Posterior cingulate gyrus (tissue), 11 donors: ENCODE measurements around the gene JAKMIP2.
"Not testable (repeated sequence)": the region's sequence is repeated elsewhere in the genome, so short reads cannot be mapped to it uniquely, and the experiment has no call there.

Source experiments
- DNase-seq, 10 donors: peaks; one replicate each; pipeline versions ENCODE4 v3.0.0 to v3.0.0-alpha.2; 2020 to 2021; ENCODE audit warnings: mixed read lengths in 3 of 10
- intact Hi-C: fragments of 100-400 bp; cut with DNase I; formaldehyde crosslinking; loops from one replicate; pipeline ENCODE4 v1.15.1; 2023

JAKMIP2 gene

DNA sequence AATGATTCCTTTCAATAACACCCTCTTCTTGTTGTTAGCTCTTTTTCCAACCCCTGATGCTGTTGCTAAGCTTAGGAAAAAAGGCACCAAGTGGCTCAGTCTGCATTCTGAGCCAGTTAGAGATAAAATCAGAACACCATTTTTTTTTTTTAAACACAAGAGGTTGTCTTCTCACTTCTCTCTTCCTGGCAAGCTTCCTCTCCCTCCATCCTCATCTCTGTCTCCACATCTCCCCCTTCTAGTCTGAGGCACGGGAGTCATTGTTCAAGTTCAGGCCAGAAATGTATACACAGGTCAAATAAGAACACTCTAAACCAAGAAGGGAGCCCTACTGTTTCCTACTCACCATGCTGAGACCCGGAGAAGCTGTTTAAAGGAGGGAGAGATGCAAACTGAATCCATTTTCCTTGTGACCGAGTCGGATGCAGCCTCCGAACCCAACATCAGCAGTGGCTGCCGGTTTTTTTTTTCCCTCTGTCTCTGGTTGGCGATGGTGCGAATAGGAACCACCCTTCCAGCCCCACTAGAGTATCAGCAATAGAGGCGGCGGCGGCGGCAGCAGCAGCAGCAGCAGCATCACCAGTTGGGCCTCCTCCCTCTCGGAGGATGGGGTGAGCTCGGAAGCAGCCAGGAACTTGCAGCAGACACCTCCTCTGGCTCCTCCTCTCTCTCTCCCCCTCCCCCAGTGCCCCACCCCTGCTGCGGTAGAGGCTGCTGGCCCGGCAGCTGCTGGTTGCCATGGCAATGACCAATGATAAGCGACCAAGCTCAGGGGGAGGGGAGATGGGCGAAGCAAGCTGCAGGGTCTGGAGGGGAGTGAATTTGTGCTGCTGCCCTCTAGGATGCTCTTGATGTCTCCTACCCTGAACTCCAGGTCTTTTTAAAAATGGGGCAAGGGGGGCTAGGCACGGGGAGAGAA, at the start of gene JAKMIP2:
Gene JAKMIP2, minus strand, starts transcription at position 619 of the 919 bp plus-strand sequence. CDS start 110,922 bp downstream, outside the sequence.
- peak; percentile 96 to 100 (median 98) for DNase-seq
- intact Hi-C loops = loop anchor here (5.0 kb wide), 1 partner anchor 50 kb away; no protein-coding TSS in a partner anchor

DNA sequence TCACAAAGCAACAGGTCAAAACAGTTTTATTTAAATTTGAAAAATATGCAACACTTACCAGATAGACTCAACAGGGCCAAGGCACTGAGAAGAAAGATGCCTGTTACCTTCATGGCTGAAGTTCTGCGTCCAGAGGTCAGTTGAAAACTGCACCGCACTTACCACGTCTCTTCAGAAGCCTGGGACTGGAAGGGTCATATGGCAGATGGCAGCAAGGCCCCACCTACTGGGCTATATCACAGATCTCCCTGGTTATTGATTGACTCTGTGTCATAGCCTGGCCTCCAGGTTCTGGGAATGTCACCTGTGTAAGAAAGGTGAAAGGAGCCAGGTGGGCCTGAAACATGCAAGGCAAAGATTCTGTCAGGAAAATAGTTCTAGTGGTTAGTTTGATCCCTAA, 48.9 kb upstream of the JAKMIP2 start, which contains the start of gene SPINK1:
Gene SPINK1, minus strand, starts transcription at position 207 of the 400 bp plus-strand sequence. Its CDS starts 94 bp downstream, at position 113.
- intact Hi-C loops = no loop called here
- no peak for DNase-seq

DNA sequence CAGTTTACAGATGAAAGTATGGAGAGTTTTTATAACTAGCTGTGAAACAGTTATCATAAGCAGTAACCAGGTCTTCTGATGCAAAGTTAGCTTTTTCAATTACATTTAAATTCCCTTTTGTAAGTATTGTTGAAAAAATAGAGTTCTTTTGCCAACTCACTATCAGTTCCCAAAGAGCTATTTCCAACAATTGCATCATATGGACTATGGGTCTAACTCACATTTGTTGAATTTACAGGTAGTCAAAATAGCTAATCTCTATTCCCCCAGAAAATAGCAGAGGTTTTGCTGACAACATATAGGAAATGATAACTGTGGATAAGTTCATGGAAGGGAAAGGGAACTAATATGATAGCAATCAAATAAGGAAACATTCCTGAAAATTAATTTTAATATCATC, 47.5 kb upstream of the JAKMIP2 start:
- intact Hi-C loops = no loop called here
- no peak for DNase-seq

DNA sequence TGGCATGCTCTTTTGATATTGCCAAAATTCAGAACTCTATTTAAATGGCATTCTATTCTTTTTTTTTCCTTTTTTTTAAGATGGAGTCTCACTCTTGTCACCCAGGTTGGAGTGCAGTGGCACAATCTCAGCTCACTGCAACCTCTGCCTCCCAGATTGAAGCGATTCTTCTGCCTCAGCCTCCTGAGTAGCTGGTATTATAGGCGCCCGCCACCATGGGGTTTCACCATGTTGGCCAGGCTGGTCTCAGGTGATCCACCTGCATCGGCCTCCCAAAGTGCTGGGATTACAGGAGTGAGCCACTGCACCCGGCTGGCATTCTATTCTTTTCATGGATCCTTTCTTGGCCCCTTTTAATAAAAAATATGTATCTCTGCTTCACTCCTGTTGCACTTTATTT, 44.5 kb upstream of the JAKMIP2 start:
- intact Hi-C loops = loop anchor here (10.0 kb wide), 1 partner anchor 372 kb away; no protein-coding TSS in a partner anchor
- not testable (repeated sequence) for DNase-seq

DNA sequence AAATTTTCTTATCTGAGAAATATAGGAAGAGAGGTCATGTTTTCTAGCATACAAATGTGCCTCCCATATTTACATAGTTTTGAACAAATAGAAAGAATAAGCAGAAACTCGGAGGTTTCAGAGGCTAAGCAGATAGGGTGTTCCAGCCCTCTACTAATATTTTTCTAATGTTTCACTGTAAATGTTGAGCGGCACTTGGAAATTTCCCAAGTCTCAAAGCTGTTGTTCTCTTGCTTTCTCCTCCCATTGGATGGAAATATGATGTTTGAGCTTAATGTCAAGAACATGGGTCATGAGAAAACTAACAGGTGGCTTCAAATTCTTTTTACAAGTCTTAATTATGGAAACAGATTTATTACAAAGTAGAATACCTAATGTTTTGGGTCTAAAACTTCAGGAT, 43.8 kb upstream of the JAKMIP2 start:
- no peak for DNase-seq
- intact Hi-C loops = loop anchor here (10.0 kb wide), 1 partner anchor 372 kb away; no protein-coding TSS in a partner anchor

DNA sequence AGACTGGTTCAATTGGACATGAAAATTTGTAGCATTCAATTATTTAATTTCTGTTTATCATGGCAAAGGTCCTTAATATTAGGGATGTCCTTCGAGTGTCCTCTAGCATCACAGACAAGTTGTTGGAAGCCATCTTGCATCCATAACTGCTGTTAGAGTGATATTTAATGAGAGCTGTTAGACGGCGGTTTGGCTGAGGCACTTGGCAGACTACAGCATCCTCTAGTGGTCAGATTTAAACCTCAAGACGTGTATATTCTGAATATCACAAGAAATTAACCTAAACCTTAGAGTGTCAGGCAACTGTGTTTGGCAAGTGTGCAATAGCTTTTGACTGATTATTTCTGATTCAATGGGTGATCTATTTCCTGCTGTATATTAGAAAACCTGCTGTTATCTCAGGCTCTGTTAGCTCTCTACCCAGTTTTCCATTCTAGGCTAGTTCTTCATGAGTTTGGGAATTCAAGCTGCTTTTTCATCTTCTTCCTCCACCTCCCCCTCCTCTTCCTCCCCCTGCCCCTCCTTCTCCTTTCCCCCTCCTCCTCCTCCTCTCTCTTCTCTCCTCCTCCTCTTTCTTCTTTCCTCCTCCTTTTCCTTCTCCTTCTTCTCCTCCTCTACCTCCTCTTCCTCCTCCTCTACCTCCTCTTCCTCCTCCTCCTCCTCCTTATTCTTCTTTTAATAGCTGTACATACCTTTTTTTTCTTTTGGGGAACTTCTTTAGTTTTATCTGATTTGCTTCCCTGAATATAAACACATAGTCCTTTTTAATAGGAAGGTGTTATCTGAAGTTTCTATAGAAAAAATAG, 40.4 kb upstream of the JAKMIP2 start:
- peak; percentile 28 to 92 (median 50) for DNase-seq
- intact Hi-C loops = loop anchor here (1.0 to 10.0 kb wide), 2 partner anchors 195 to 368 kb away; no protein-coding TSS in a partner anchor

DNA sequence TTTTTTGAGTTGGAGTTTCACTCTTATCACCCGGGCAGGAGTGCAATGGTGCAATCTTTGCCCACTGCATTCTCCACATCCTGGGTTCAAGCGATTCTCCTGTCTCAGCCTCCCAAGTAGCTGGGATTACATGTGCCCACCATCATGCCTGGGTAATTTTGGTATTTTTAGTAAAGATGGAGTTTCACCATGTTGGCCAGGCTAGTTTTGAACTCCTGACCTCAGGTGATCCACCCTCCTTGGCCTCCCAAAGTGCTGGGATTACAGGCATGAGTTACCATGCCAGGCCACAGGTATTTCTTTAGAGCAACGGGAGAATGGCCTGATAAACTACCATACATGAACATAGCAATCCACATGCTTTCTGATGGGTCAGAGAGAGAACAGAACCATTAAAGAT, 39.7 kb upstream of the JAKMIP2 start:
- intact Hi-C loops = loop anchor here (1.0 to 10.0 kb wide), 2 partner anchors 194 to 367 kb away; no protein-coding TSS in a partner anchor
- not testable (repeated sequence) for DNase-seq

DNA sequence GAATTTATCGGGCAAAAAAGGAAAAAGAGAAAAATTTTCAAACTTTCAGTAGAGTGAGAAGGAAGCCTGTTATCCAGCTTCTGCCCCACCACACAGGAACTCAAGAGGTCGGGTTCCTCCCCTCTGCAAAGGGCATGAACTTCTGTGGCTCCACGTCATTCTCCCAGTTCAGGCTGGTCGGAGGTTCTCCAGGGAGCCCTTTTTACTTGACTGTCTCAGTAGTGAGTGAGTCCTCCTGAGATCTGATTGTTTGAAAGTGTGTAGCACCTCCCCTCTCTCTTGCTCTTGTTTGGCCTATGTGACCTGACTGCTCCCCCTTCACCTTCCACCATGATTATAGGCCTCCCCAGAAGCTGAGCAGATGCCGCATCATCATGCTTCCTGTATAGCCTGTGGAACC, 39.2 kb upstream of the JAKMIP2 start:
- intact Hi-C loops = loop anchor here (1.0 to 10.0 kb wide), 2 partner anchors 193 to 367 kb away; no protein-coding TSS in a partner anchor
- DNase-seq = no peak

DNA sequence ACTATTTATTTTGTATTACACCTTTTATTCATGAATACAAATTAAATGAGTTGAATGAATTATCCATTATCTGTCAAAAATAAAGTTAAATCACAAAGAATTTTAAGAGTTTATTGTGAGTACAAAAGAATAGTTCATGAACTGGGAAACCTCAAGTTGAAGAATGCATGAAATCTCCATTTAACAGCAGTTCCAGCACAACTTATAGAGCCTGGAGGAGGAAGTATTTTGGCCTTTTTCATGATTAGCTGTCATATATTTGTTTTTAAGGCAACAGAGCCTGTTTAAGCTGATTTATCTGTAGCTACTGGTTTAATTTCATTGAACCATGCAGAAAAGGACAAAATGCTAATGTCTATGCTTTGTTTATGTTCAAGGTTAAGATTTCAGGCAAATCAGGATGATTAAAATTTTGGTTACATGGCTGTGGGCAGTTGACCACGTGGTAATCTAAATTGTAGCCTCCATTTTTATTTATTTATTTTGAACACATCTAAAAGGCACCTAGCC, 36.8 kb upstream of the JAKMIP2 start:
- intact Hi-C loops = no loop called here
- no peak for DNase-seq

DNA sequence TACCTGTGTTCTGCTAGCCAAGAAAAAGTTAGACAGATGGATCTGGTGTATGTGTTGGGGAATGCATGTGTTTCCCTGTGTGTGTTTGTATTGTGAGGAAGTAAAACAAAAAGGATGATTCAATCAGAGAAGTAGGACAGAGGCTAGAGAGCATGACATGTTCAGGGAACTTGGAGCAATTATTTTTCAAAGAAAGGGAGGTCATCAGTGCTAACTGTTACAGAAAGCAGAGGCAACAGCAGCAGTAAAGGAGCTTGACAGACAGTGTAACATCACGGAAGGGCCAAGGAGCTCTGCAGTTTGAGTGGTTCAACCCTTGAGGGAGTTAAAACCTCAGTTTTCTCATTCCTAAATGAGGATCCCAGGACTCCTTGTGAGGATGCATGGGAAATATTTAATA, 35.8 kb upstream of the JAKMIP2 start:
- no peak for DNase-seq
- intact Hi-C loops = no loop called here

DNA sequence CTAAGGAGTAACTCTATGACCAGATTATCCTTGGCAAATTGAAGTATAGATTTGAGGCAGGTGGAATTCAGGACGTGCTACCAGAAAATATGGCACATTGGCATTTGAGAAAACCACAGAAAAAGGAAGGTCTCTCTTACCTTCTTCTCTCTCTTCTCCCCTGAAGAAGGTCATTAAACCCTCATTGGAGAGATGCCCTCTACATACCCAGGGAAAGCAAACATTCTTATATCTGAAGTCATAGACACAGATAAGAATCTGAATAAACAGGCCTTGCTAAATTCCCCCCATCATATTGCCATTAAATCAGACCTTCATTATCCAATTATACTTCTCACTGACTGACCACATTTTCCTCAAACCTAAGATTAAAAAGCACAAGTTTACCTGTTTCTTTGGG, 31.2 kb upstream of the JAKMIP2 start:
- intact Hi-C loops = no loop called here
- DNase-seq = no peak

DNA sequence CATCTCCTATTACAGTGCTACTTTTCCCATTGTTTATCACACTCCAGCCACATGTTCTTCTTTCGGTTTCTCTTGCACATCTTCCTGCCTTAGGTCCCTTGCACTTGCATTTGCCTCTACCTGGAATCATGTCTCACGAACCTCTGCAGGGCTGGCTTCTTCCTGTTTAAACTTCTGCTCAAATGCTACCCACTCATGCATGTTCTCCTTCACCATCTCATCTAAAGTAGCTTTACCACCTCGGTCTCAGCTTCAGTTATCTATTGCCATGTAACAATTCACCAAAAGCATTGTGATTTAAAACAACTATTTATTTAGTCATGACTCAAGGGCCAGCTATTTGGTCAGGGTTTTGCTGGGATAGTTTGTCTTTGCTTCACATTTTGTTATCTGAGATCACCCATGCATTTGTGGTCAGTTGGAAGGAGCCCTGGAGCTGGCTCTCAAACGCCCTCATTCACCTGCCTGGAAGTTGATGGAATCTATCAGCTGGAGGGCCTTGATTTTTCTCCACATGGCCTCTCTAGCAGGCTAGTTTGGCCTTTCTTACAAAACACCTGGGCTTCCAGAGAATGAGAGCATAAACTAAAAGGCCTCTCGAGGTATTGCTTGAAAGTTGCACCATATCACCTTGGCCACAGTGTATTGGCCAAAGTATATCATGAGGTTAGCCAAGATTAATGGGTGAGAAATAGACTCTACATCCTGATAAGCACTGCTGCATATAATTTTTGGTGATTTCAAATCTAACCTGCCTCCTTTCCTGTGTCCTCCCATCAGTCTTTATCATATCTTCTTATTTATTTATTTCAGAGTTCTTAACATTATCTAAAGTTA, 27.5 kb upstream of the JAKMIP2 start:
- intact Hi-C loops = no loop called here
- no peak for DNase-seq

DNA sequence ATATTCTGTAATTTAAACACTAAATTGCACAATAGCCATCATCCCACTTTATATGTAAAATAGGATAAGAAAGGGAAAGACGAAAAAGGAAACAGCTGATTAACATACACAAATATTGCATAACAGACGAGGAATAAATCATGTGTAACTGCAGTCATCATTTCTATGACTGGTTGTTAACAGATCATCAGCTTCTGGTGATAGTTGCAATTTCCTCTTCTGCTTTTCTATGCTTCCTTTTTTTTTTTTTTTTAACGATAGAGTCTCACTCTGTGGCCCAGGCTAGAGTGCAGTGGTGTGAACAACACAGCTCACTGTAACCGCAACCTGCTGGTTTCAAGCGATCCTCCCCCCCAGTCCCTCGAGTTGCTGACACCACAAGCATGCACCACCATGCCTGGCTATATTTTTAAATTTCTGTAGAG, 22.5 kb upstream of the JAKMIP2 start:
- no peak for DNase-seq
- intact Hi-C loops = no loop called here

DNA sequence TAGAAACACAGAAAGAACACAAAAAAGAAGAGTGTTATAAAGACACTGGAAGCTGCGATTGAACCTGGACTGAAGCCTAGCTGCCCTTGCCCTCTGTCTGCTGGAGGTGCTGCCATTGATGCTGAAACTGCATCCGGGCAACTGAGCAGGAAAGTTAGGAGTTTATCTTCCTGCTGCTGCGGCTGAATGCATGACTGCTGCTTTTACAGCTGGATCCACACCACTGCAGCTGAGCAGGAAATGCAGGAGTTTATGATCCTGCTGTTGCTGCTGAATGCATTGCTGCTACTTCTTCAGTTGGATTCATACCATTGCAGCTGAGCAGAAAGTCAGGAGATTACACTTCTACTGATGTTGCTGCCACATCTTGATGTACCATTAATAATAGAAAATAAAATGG, 21.8 kb upstream of the JAKMIP2 start:
- DNase-seq = no peak
- intact Hi-C loops = no loop called here

DNA sequence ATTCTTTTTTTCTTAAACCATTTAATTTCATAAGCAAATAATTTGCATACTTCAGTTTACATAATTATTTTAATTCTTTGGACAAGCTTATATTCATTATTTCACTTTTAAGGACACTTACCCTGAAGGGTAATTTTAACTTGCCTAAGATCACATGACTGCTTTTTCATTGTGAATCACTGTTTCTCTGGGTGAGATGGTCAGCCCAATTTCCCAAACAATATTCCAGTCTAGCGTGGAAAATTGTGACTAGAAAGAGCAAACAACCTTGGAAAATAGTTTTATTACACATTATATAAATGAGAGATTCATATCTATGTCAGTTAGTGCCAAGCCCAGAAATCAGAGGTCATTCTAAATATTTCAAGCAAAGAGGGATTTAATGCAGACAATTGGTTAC, 21.4 kb upstream of the JAKMIP2 start:
- DNase-seq = no peak
- intact Hi-C loops = no loop called here

DNA sequence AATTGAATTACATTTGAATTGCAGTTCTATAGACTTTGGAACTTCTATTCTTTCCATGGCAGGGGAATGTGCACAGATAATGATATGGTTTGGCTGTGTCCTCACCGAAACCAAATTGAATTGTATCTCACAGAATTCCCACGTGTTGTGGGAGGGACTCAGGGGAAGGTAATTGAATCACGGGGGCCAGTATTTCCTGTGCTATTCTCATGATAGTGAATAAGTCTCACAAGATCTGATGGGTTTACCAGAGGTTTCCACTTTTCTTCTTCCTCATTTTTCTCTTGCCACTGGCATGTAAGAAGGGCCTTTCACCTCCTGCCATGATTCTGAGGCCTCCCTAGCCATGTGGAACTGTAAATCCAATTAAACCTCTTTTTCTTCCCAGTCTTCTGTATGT, 20.6 kb upstream of the JAKMIP2 start:
- intact Hi-C loops, DNase-seq: not testable (repeated sequence)

DNA sequence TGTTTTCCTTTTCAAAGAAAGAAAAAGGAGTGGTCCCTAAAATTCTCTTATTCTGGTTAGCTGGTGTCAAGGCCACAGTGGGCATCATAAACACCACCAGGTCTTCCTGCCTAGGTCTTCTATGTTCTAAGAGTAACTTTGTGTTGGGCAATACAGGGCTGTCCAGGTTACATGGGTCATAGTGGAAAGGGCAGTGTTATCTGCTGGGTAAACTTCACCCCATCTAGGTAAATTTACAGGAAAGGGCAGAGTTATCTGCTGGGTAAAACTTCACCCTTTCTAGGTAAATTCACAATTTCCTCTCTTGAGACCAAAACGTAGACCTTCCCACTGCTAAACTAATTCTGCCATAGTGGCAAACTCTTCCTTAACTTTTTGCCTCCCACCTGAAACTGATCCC, 18.9 kb upstream of the JAKMIP2 start:
- intact Hi-C loops = no loop called here
- DNase-seq = no peak

DNA sequence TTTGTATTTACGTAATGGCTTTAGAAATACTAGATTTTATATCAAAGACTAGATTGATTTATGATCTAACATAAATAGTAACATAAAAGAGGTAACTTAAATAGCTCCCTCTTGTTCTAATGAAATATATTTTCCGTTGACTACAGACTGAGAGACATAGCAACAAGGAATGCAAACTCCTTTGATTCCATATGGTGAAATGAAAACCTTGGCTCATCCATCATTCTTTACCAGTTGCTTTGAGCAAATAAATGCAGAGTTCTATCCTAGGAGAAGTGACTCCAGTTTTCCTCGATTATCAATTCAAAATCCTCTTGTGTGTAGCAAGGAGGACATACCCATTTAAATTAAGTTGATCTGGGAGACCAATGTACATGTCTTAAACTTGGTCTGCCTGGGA, 18.0 kb upstream of the JAKMIP2 start:
- intact Hi-C loops = no loop called here
- DNase-seq = no peak

DNA sequence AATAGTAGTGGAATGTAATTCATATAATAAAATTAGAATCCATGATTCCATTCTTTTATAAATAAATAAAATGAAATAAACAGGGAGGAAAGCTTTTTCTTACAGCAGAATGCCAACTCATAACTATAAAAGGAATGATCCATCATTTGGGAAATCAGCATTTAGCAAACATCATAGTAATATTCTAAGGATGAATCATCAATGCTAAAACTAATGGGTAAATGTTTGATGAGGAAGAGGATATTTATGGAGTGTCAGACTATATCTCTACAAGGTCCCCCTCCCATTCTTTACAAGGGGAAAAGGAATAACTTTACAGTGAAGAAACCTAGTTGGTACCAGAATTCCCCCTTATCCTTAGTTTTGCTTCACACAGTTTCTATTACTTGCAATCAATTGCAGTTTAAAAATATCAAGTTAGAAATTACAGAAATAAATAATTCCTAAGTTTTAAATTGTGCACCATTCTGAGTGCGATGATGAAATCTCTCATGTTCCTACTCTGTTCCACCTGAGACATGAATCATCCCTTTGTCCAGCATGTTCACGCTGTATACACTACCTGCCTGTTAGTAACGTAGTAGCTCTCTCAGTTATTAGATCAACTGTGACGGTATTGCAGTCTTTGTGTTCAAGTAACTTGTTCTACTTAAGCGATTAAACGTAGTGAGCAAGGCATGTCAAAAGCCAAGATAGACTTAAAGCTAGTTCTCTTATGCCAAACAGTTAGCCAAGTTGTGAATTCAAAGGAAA, 14.2 kb upstream of the JAKMIP2 start:
- intact Hi-C loops = no loop called here
- DNase-seq = no peak
